Small intestine (tissue), 7 donors: ENCODE results near the gene HS3ST3B1. TPM values are rescaled to one million over a fixed set of nuclear protein-coding genes. Genes with fewer than 3 reads are reported as not detected.

Source experiments
- DNase-seq, 2 donors: peaks; one replicate each; pipeline versions ENCODE4 v3.0.0 to v3.0.0-alpha.2; 2013
- FAIRE-seq: peaks from 2 replicates; lab custom pipeline; 2012; peaks lifted over from hg19 to GRCh38; lab: Jason Lieb, UNC
- H3K27ac ChIP-seq, 3 donors: one replicate each; pipeline ENCODE4 v1.5.1; 2013; ENCODE audit warnings: low read length in 2 of 3, mild to moderate bottlenecking in 2 of 3, control low read depth in 1 of 3, inconsistent platforms in 1 of 3, low read depth in 1 of 3, moderate library complexity in 1 of 3
- H3K27me3 ChIP-seq, 3 donors: one replicate each; pipeline ENCODE4 v1.6.1; 2013; ENCODE audit warnings: low read length in 3 of 3, inconsistent platforms in 1 of 3; ENCODE audit not compliant: control insufficient read depth in 3 of 3, insufficient read depth in 3 of 3
- H3K36me3 ChIP-seq, 3 donors: one replicate each; pipeline ENCODE4 v1.6.1; 2013; ENCODE audit warnings: low read length in 3 of 3, inconsistent platforms in 1 of 3, low read depth in 1 of 3, mild to moderate bottlenecking in 1 of 3, moderate library complexity in 1 of 3; ENCODE audit not compliant: control insufficient read depth in 3 of 3, insufficient read depth in 2 of 3
- H3K4me1 ChIP-seq, 3 donors: one replicate each; pipeline ENCODE4 v1.6.1; 2013; ENCODE audit warnings: low read length in 2 of 3, inconsistent platforms in 1 of 3, low read depth in 1 of 3, mild to moderate bottlenecking in 1 of 3, moderate library complexity in 1 of 3; ENCODE audit not compliant: control insufficient read depth in 3 of 3, insufficient read depth in 2 of 3
- H3K4me3 ChIP-seq, 3 donors: one replicate each; pipeline ENCODE4 v1.5.1; 2013; ENCODE audit warnings: low read length in 3 of 3, control low read depth in 1 of 3, inconsistent platforms in 1 of 3, low read depth in 1 of 3, mild to moderate bottlenecking in 1 of 3, moderate library complexity in 1 of 3
- H3K9me3 ChIP-seq, 2 donors: one replicate each; pipeline ENCODE4 v1.6.1; 2013; ENCODE audit warnings: low read depth in 1 of 2, low read length in 1 of 2; ENCODE audit not compliant: control insufficient read depth in 2 of 2, insufficient read depth in 1 of 2
- WGBS, 3 donors: extraction: QIAGEN DNeasy Blood & Tissue Kit; methylation state at CpG; one replicate each; pipeline ENCODE4 v1.1.7; 2013; 5-methylcytosine and 5-hydroxymethylcytosine counted together
- polyA plus RNA-seq, 4 donors: library from polyadenylated mRNA; stranded (reverse) in 3 of 4; unstranded in 1 of 4; fragments of 200-250 nt in 3 of 4; fragments of 120-200 nt in 1 of 4; gene quantifications; one replicate each; pipeline versions ENCODE4 v1.2.1 to v1.2.3, GENCODE V29; 2013
- donor health status: healthy with polysubstance abuse.
- donor health status: control.
- donor health status: control.
- donor health status: Bipolar disorder and iron deficiency.
- donor health status: healthy.

HS3ST3B1 gene
- polyA plus RNA-seq, 4 donors, result 0.22 to 1.4 (median 0.70) TPM

- Histone ChIP-seq H3K27me3 (peaks cover 0 to 9% (median 0%) of the 10 kb centered on the region in 3 donors), H3K9me3 (no peaks in the 10 kb centered on the region), H3K27ac (no peak overlapping the region), H3K4me1 (no peaks in the 10 kb centered on the region), H3K4me3 (no peak overlapping the region), H3K36me3 (no peaks in the 10 kb centered on the region)
- DNase-seq (no peak), FAIRE-seq (no peak)
- 86 to 90% (median 89%) methylated on average over 2 of the region's 2 CpGs for WGBS, 3 donors
Measured at GRCh38 chr17:14289162-14289561, 11.7 kb upstream of the HS3ST3B1 start.

GRCh38 chr17:14294876-14295275 is 6.0 kb upstream of the HS3ST3B1 start:
- peaks cover 2 to 61% (median 36%) of the 10 kb centered on the region in 3 donors for H3K27me3 ChIP-seq
- 39 to 53% (median 46%) methylated on average over 20 of the region's 20 CpGs for WGBS, 3 donors

GRCh38 chr17:14295676-14296075 is 5.2 kb upstream of the HS3ST3B1 start:
- Histone ChIP-seq H3K27me3 (peaks cover 2 to 69% (median 36%) of the 10 kb centered on the region in 3 donors), H3K36me3 (no peaks in the 10 kb centered on the region), H3K4me1 (peaks cover 0 to 13% (median 3%) of the 10 kb centered on the region in 3 donors), H3K9me3 (no peaks in the 10 kb centered on the region), H3K4me3 (no peak overlapping the region), H3K27ac (no peak overlapping the region)
- FAIRE-seq (no peak), DNase-seq (no peak)
- 79 to 83% (median 81%) methylated on average over 9 of the region's 9 CpGs for WGBS, 3 donors

More at GRCh38 chr17:14294876-14295275, 6.0 kb upstream of the HS3ST3B1 start:
- Histone ChIP-seq H3K9me3 (no peaks in the 10 kb centered on the region), H3K36me3 (no peaks in the 10 kb centered on the region), H3K4me1 (peaks cover 0 to 8% (median 3%) of the 10 kb centered on the region in 3 donors), H3K4me3 (no peak overlapping the region), H3K27ac (no peak overlapping the region)
- DNase-seq (no peak), FAIRE-seq (no peak)

GRCh38 chr17:14296166-14296910 is 4.5 kb upstream of the HS3ST3B1 start:
- no peak overlapping the region for H3K4me3 ChIP-seq
- peaks cover 2 to 75% (median 36%) of the 10 kb centered on the region in 3 donors for H3K27me3 ChIP-seq
- no peak for DNase-seq
- no peak overlapping the region for H3K27ac ChIP-seq
- H3K9me3 ChIP-seq, result no peaks in the 10 kb centered on the region
- H3K36me3 ChIP-seq, result no peaks in the 10 kb centered on the region
- WGBS, 3 donors, result 45 to 69% (median 62%) methylated on average over 12 of the region's 12 CpGs
- no peak for FAIRE-seq
- peaks cover 0 to 14% (median 3%) of the 10 kb centered on the region in 3 donors for H3K4me1 ChIP-seq

GRCh38 chr17:14297161-14297851 is 3.6 kb upstream of the HS3ST3B1 start:
- Histone ChIP-seq H3K9me3 (no peaks in the 10 kb centered on the region), H3K4me1 (peaks cover 0 to 14% (median 3%) of the 10 kb centered on the region in 3 donors), H3K36me3 (no peaks in the 10 kb centered on the region), H3K4me3 (peak overlapping the region in 2 of 3 donors; percentile 9 to 15), H3K27me3 (peaks cover 2 to 83% (median 36%) of the 10 kb centered on the region in 3 donors), H3K27ac (no peak overlapping the region)
- peak in 1 of 2 donors; percentile 56 for DNase-seq
- WGBS, 3 donors, result 2 to 5% (median 2%) methylated on average over 45 to 63 of the region's 63 CpGs
- no peak for FAIRE-seq

GRCh38 chr17:14298221-14298946 is 2.5 kb upstream of the HS3ST3B1 start:
- H3K27ac ChIP-seq, result no peak overlapping the region
- H3K36me3 ChIP-seq, result no peaks in the 10 kb centered on the region
- H3K27me3 ChIP-seq, result peaks cover 2 to 89% (median 37%) of the 10 kb centered on the region in 3 donors
- H3K9me3 ChIP-seq, result no peaks in the 10 kb centered on the region
- 18 to 34% (median 27%) methylated on average over 41 to 42 of the region's 42 CpGs for WGBS, 3 donors
- peaks cover 0 to 22% (median 3%) of the 10 kb centered on the region in 3 donors for H3K4me1 ChIP-seq
- no peak overlapping the region for H3K4me3 ChIP-seq
- FAIRE-seq (no peak), DNase-seq (no peak)

- 17 to 29% (median 23%) methylated on average over 8 of the region's 8 CpGs for WGBS, 3 donors
- Histone ChIP-seq H3K27ac (peak overlapping the region in 1 of 3 donors; percentile 71), H3K9me3 (no peaks in the 10 kb centered on the region), H3K27me3 (peaks cover 2 to 89% (median 42%) of the 10 kb centered on the region in 3 donors), H3K4me1 (peaks cover 0 to 24% (median 3%) of the 10 kb centered on the region in 3 donors), H3K36me3 (no peaks in the 10 kb centered on the region), H3K4me3 (no peak overlapping the region)
- DNase-seq, result no peak
- no peak for FAIRE-seq
Measured at GRCh38 chr17:14298947-14299279, 2.0 kb upstream of the HS3ST3B1 start.
